H9 (cell line): ENCODE data around the gene POT1. TPM values are rescaled to one million over a fixed set of nuclear protein-coding genes. Genes with fewer than 3 reads are reported as not detected.

ENCODE experiments used
- DNase-seq: peaks from one replicate; pipeline ENCODE4 v3.0.0-alpha.2; 2017
- H2AFZ ChIP-seq: one replicate; pipeline ENCODE4 v1.6.1; 2013; ENCODE audit warnings: mild to moderate bottlenecking, low read length, control low read depth, moderate library complexity
- H2AK5ac ChIP-seq: 2 replicates; pipeline ENCODE4 v1.6.1; 2013; ENCODE audit warnings: low read length, control low read depth, mixed read lengths; ENCODE audit not compliant: insufficient read length
- H2BK120ac ChIP-seq: one replicate; pipeline ENCODE4 v1.6.1; 2013; ENCODE audit warnings: low read depth, mild to moderate bottlenecking, low read length, control low read depth, inconsistent platforms; ENCODE audit not compliant: poor library complexity, severe bottlenecking
- H2BK12ac ChIP-seq: 2 replicates; pipeline ENCODE4 v1.6.1; 2013; ENCODE audit warnings: low read length, control low read depth, mixed read lengths, low read depth; ENCODE audit not compliant: insufficient read length
- H2BK15ac ChIP-seq: 2 replicates; pipeline ENCODE4 v1.6.1; 2013; ENCODE audit warnings: low read depth, low read length, control low read depth
- H2BK20ac ChIP-seq: one replicate; pipeline ENCODE4 v1.6.1; 2013; ENCODE audit warnings: low read depth, mild to moderate bottlenecking, low read length, control low read depth, inconsistent platforms; ENCODE audit not compliant: poor library complexity, severe bottlenecking
- H2BK5ac ChIP-seq: 2 replicates; pipeline ENCODE4 v1.6.1; 2013; ENCODE audit warnings: low read length, control low read depth, mixed read lengths; ENCODE audit not compliant: insufficient read length
- H3K14ac ChIP-seq: 2 replicates; pipeline ENCODE4 v1.6.1; 2013; ENCODE audit warnings: low read length, control low read depth; ENCODE audit not compliant: insufficient read depth
- H3K18ac ChIP-seq: 2 replicates; pipeline ENCODE4 v1.6.1; 2013; ENCODE audit warnings: low read depth, mild to moderate bottlenecking, mixed read lengths, low read length, control low read depth; ENCODE audit not compliant: insufficient read length
- H3K23ac ChIP-seq: 2 replicates; pipeline ENCODE4 v1.6.1; 2013; ENCODE audit warnings: low read length, control low read depth, mixed read lengths, low read depth; ENCODE audit not compliant: insufficient read length
- H3K23me2 ChIP-seq: 2 replicates; pipeline ENCODE4 v1.6.1; 2013; ENCODE audit warnings: low read depth, mild to moderate bottlenecking, mixed read lengths, low read length, control low read depth; ENCODE audit not compliant: insufficient read length, poor library complexity, severe bottlenecking
- H3K27ac ChIP-seq: 2 replicates; pipeline ENCODE4 v1.5.1; 2013; ENCODE audit warnings: low read length, control low read depth, mixed read lengths, low read depth; ENCODE audit not compliant: insufficient read length
- H3K27me3 ChIP-seq: 2 replicates; pipeline ENCODE4 v1.6.1; 2013; ENCODE audit warnings: low read length, control low read depth, inconsistent platforms; ENCODE audit not compliant: insufficient read depth
- H3K4ac ChIP-seq: 2 replicates; pipeline ENCODE4 v1.6.1; 2013; ENCODE audit warnings: low read depth, mild to moderate bottlenecking, control low read depth, inconsistent platforms, low read length, moderate library complexity
- H3K4me1 ChIP-seq: 2 replicates; pipeline ENCODE4 v1.6.1; 2013; ENCODE audit warnings: low read length, control low read depth, inconsistent platforms; ENCODE audit not compliant: insufficient read depth
- H3K4me2 ChIP-seq: 2 replicates; pipeline ENCODE4 v1.6.1; 2013; ENCODE audit warnings: low read length, control low read depth, mixed read lengths; ENCODE audit not compliant: insufficient read length, insufficient read depth
- H3K56ac ChIP-seq: 2 replicates; pipeline ENCODE4 v1.6.1; 2013; ENCODE audit warnings: low read depth, mild to moderate bottlenecking, mixed read lengths, low read length, control low read depth; ENCODE audit not compliant: insufficient read length
- H3K79me1 ChIP-seq: 2 replicates; pipeline ENCODE4 v1.6.1; 2013; ENCODE audit warnings: low read depth, mild to moderate bottlenecking, moderate library complexity, low read length, control low read depth, inconsistent platforms; ENCODE audit not compliant: insufficient read depth, poor library complexity, severe bottlenecking
- H3K79me2 ChIP-seq: 2 replicates; pipeline ENCODE4 v1.6.1; 2013; ENCODE audit warnings: low read length, control low read depth, inconsistent platforms; ENCODE audit not compliant: insufficient read depth
- H3K9ac ChIP-seq: 2 replicates; pipeline ENCODE4 v1.6.1; 2013; ENCODE audit warnings: low read length, control low read depth, mixed read lengths; ENCODE audit not compliant: insufficient read length; ENCODE audit errors: extremely low read depth
- H3K9me3 ChIP-seq: one replicate; pipeline ENCODE4 v1.6.1; 2013; ENCODE audit warnings: low read depth, low read length, inconsistent platforms; ENCODE audit not compliant: control insufficient read depth
- H3T11ph ChIP-seq: one replicate; pipeline ENCODE4 v1.6.1; 2013; ENCODE audit warnings: mild to moderate bottlenecking, low read length, control low read depth, inconsistent platforms
- H4K20me1 ChIP-seq: one replicate; pipeline ENCODE4 v1.6.1; 2013; ENCODE audit not compliant: control insufficient read depth, insufficient read length, insufficient read depth
- H4K5ac ChIP-seq: 2 replicates; pipeline ENCODE4 v1.6.1; 2013; ENCODE audit warnings: low read depth, mild to moderate bottlenecking, mixed read lengths, low read length, control low read depth; ENCODE audit not compliant: insufficient read length
- H4K8ac ChIP-seq: replicated peaks from 2 replicates; pipeline ENCODE4 v1.6.1; 2013; ENCODE audit warnings: low read length, control low read depth, mixed read lengths, low read depth; ENCODE audit not compliant: insufficient read length
- H4K91ac ChIP-seq: 2 replicates; pipeline ENCODE4 v1.6.1; 2013; ENCODE audit warnings: low read depth, mild to moderate bottlenecking, moderate library complexity, mixed read lengths, low read length, control low read depth; ENCODE audit not compliant: insufficient read length
- H3K27ac Mint-ChIP-seq, 3 experiments: 2 replicates in 2 of 3; 3 replicates in 1 of 3; pipeline ENCODE4 v1.8.0; 2020 to 2021; ENCODE audit warnings: mixed read lengths in 3 of 3, mild to moderate bottlenecking in 1 of 3, moderate library complexity in 1 of 3
- H3K27me3 Mint-ChIP-seq: 2 replicates; pipeline ENCODE4 v1.8.0; 2021; ENCODE audit warnings: low read depth, mild to moderate bottlenecking, moderate library complexity, mixed read lengths
- H3K36me3 Mint-ChIP-seq, 3 experiments: 2 replicates in 2 of 3; 3 replicates in 1 of 3; pipeline ENCODE4 v1.8.0; 2020 to 2021; ENCODE audit warnings: low read depth in 3 of 3, mixed read lengths in 3 of 3; ENCODE audit not compliant: insufficient read depth in 1 of 3
- H3K4me1 Mint-ChIP-seq, 2 experiments: 2 replicates each; pipeline ENCODE4 v1.8.0; 2020; ENCODE audit warnings: mixed read lengths in 2 of 2
- H3K4me3 Mint-ChIP-seq, 2 experiments: 2 replicates in 1 of 2; 3 replicates in 1 of 2; pipeline ENCODE4 v1.8.0; 2020 to 2021; ENCODE audit warnings: mild to moderate bottlenecking in 2 of 2, mixed read lengths in 2 of 2, moderate library complexity in 1 of 2
- H3K9me3 Mint-ChIP-seq, 2 experiments: 2 replicates in 1 of 2; 3 replicates in 1 of 2; pipeline ENCODE4 v1.8.0; 2020; ENCODE audit warnings: mild to moderate bottlenecking in 2 of 2, mixed read lengths in 2 of 2, moderate library complexity in 1 of 2
- CTCF ChIP-seq: fragments of 200-600 bp; sonication (generic); conservative IDR thresholded peaks from 3 replicates; pipeline ENCODE4 v1.8.0; 2021; ENCODE audit warnings: antibody characterized with exemption, mild to moderate bottlenecking
- WGBS: extraction: QIAGEN DNeasy Blood & Tissue Kit; methylation state at CpG from one replicate; pipeline ENCODE4 v1.1.7; 2013; ENCODE audit warnings: missing lambda C conversion rate, low lambda C conversion rate, mixed read lengths; ENCODE audit not compliant: insufficient read length; ENCODE audit errors: extremely low coverage; 5-methylcytosine and 5-hydroxymethylcytosine counted together
- total RNA-seq: library from RNA; stranded (reverse); gene quantifications from 2 replicates; pipeline ENCODE4 v1.2.1, GENCODE V29; 2021

POT1 gene
- total RNA-seq, 1 experiment from 2014 or later, result 23.4 TPM

- Histone ChIP-seq H3K27me3 (no peaks in the 10 kb centered on the region), H3K79me2 (no peaks in the 10 kb centered on the region), H4K91ac (no peak overlapping the region), H2BK15ac (no peak overlapping the region), H4K8ac (no peak overlapping the region), H3K23me2 (no peaks in the 10 kb centered on the region), H3T11ph (no peak overlapping the region), H2BK12ac (no peak overlapping the region), H2BK120ac (no peak overlapping the region), H3K23ac (no peak overlapping the region), H3K27ac (no peak overlapping the region), H3K18ac (no peak overlapping the region), H3K4me1 (no peaks in the 10 kb centered on the region), H3K14ac (no peak overlapping the region), H3K4ac (no peak overlapping the region), H3K56ac (no peak overlapping the region), H2AK5ac (no peak overlapping the region), H2BK20ac (no peak overlapping the region), H3K79me1 (no peaks in the 10 kb centered on the region), H3K4me2 (no peak overlapping the region), H3K9me3 (no peaks in the 10 kb centered on the region), H4K5ac (no peak overlapping the region), H3K9ac (no peak overlapping the region), H2BK5ac (no peak overlapping the region), H4K20me1 (no peaks in the 10 kb centered on the region), H2AFZ (no peak overlapping the region)
- 0 out of 7 replicates have a peak, but pooled peaks cover 0 to 3% (median 0%) of the 10 kb centered on the region in 3 experiments for H3K36me3 Mint-ChIP-seq
- no CpG with 5 or more reads among the region's 4 CpGs for WGBS
- H3K9me3 Mint-ChIP-seq, result peaks cover 0 to 4% of the 10 kb centered on the region in 2 experiments; a peak in 1 of 5 replicates
- H3K4me3 Mint-ChIP-seq, result no peak overlapping the region
- DNase-seq, result no peak
- no peak for TF ChIP-seq CTCF
- H3K27ac Mint-ChIP-seq, result no peak overlapping the region; a peak in 1 of 7 replicates
- no peaks in the 10 kb centered on the region for H3K27me3 Mint-ChIP-seq
- peaks cover 3 to 7% of the 10 kb centered on the region in 2 experiments; a peak in 3 of 4 replicates for H3K4me1 Mint-ChIP-seq
Observed at GRCh38 chr7:124942399-124942798, 12.8 kb upstream of the POT1 start.
